SW480 (cell line): ENCODE measurements around the gene ZCRB1.
"Not testable (repeated sequence)": the region's sequence is repeated elsewhere in the genome, so short reads cannot be mapped to it uniquely, and the experiment has no call there.

Experiments
- DNase-seq: peaks from one replicate; pipeline ENCODE4 v3.0.0-alpha.2; 2016; ENCODE audit warnings: low spot score

ZCRB1 gene, protein sequence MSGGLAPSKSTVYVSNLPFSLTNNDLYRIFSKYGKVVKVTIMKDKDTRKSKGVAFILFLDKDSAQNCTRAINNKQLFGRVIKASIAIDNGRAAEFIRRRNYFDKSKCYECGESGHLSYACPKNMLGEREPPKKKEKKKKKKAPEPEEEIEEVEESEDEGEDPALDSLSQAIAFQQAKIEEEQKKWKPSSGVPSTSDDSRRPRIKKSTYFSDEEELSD

DNA sequence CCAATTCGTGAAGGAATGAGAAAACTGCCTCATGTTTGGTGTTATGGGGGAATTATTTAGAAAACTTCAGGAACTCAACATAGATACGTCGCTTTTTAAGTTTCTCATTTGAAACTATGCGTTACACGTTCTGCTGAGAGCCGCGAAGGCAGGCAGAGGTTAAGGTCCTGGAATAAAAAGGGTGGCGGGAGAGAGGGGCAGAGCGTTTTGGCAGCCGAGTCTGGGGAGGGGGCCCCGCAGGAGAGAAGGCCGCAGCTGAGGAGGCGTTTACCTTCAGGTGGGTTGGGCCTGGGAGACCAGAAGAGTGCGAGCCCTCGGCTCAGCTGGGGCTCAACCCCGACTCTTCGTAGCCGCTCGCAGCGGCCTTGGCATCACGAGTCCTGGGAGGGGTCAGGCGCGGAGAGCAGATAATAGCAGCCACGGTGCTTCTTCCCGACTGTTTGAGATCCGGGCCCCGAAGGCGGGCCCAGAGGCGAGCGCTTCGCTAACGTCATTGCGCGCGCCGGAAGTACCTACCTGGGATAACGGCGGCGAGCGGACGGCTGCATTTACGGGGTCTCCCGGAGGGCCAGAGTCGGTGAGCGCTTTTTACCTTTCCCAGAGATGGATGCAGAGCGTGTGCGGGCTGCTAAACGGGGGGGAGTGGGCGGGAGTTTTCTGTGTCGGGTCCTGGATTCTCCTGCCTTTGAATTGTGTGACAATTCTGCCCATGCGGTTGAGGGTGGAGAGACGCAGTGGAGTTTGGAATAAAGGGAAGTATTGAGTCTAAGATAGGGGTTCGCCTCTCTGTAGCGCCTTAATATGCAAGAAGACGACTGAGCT, at the start of gene ZCRB1, which contains the start of gene PPHLN1:
Gene ZCRB1 (minus strand): TSS at position 442 of the 822 bp plus-strand sequence. CDS start 1,992 bp downstream, outside the sequence.
Gene PPHLN1 (plus strand): TSS at position 515 of the 822 bp plus-strand sequence. CDS start 9,736 bp downstream, outside the sequence.
- peak; percentile 84 for DNase-seq

DNA sequence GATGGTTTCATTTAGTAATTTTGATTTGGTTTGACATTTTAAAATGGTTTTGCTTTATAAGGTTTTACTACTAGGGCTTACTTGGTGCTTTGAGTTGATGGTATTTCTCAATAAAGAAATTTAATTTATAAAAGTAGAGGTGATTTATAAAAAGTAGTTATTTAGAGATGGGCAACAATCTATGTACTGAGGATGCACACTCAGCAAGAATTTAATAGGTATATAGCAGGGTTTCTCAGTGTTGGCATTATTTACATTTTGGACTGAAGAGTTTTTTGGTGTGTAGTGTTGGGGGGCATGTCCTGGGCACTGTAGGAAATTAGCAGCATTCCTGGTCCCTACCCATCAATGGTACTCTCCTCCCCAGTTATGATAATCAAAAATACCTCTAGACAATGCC, 47.8 kb upstream of the ZCRB1 start:
- no peak for DNase-seq

DNA sequence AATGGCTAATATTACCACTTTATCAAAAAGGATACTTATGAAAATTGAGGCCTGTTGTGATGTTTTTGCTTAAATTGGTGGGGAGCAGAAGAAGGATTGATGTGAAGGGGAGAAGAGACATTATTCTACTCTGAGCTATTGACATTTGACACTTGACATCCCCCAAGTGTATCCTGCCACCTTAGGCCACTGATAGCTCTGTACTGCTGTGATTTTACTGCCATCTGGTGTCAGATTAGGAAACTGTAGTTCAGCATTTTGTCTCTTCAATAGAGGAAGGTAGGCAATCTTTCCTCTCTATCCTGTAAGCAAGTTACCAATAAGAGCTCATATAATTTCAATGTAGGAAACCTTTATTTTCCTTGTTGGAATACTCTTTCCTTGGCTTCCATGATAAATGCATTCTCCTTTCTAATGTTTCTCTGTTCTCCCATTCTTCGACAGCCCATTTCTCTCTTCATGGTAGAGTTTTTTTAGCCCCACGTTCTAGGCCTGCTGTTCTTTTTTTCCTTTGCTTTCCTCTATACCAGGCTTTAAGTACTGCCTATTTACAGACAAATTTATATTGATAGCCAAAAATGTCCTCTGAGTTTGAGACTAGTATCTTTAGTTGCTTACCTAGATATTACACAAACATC, 46.4 kb upstream of the ZCRB1 start:
- DNase-seq = peak; percentile 57

DNA sequence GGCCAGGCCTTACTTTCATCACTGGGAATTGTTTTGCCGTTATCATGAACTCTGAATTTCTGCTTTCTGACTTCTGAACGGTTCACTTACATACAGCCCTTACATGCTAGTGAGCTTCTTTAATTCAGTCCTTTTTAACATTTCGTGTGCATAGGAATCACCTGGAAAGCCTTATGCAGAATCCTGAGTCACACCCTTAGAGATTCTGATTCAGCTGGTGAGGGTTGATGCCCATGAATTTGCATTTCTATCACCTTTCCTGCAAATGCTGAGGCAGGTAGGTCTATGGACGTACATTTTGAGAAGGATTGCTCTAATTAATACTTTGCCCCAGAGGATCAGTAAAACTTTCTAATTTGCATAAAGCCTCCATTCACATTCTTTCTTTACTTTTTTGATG, 44.1 kb upstream of the ZCRB1 start:
- DNase-seq = no peak

DNA sequence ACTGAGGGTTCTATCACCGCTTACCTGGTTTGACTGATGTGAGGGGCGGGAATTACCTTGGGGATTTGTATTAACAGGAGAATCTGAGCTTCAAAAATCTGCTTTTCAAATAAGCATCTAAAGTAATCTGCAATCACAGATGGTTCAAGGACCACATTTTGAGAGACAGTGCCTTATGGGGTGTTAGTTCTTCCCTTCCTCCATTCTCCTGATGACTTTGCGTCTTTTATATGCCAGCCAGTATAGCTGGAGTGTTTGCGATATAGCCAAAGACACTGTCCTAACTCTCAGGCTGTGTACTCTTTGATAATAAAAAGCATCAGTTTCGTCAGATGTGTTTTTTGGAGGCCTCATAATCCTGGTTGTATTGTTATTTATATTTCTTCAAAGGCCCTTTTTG, 39.6 kb upstream of the ZCRB1 start:
- no peak for DNase-seq

DNA sequence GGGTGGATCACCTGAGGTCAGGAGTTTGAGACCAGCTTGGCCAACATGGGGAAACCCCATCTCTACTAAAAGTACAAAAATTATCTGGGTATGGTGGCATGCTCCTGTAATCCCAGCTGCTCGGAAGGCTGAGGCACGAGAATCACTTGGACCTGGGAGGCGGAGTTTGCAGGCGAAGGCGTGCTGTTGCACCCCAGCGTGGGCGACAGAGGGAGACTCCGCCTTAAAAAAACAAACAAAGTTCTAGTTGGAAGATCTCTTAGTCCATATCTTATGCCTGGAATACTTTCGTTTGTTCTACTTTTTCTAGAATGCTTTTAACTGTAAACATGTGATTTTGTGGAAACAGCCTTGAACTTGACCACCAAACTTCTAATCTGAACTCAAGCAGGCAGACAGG, 38.8 kb upstream of the ZCRB1 start:
- DNase-seq = no peak

DNA sequence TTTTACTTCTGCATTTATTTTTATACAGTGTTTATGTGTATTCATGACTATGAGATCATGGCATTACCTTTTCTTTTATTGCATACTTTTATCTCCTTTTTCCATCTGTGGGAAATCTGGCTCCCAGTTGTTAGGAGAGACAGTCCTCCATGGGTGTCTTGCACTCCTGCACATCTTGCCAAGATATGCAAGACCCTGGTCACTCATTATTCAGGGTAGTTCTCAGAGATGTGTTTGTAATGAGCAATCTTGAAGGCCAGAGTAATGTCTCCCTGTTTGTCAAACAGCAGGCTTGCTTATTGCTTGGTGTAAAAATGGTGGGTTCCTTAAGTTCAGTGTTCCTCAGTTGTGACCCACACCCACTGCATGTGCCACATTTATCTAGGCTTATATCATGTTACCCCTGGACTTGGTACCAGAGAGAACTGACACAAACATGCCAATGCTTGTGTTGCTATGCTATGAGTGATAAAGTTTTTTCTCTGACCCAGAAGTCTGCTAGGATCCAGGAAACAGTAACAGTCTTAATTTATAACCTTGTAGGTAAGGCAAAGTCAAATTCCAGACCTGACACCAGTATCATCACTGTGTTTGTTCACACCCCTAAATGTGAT, 36.9 kb upstream of the ZCRB1 start:
- no peak for DNase-seq

DNA sequence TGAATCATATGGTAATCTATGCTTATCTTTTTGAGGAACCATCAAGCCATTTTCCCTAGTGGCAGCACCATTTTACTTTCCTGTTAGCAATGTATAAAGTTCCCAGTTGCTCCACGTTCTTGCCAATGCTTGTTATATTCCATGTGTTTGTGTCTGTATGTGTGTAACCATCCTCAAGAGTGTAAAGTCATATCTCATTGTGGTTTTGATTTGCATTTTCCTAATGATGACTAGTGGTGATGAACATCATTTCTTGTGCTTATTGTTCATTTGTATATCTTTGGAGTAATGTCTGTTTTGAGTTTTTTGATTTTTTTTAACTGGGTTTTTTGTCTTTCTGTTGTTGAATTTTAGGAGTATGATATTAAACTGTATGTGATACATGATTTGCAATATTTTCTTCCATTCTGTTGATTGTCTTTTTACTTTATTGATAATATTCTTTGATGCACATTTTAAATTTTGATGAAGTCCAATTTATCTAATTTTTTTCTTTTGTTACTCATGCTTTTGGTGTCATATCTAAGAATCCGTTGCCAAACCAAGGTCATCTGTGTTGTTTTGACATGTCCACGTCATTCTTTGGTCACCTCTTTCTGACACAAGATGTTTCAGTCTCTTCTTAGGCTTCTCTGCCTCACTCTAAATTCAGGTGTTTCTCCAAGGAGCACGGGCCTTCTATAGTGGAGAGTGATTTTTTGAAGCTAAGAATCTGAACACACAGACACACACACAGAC, 36.2 kb upstream of the ZCRB1 start:
- DNase-seq = no peak

DNA sequence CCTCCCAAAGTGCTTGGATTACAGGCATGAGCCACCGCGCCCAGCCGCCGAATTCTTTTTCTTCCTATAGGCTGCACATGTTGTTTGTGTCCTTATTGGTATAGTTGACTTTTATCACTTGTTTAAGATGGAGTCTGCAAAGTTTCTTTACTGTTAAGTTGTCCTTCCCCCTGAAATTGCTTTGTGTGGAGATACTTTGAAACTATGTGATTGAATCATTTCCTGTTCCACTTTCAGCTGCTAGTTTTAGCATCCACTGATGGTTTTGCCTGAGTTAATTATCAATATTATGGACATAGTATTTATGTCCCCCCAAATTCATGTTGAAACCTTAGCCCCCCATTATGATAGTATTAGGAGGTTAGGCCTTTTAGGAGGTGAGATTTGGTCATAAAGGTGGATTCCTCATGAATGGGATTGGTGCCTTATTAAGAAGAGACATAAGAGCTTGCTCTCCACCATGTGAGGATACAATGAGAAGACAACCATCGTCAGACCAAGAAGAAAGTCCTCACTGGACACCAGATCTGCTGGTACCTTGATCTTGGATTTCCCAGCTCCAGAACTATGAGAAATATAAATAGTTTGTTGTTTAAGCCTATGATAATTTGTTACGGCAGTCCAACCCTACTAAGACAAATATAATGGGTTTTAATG, 35.0 kb upstream of the ZCRB1 start:
- no peak for DNase-seq

DNA sequence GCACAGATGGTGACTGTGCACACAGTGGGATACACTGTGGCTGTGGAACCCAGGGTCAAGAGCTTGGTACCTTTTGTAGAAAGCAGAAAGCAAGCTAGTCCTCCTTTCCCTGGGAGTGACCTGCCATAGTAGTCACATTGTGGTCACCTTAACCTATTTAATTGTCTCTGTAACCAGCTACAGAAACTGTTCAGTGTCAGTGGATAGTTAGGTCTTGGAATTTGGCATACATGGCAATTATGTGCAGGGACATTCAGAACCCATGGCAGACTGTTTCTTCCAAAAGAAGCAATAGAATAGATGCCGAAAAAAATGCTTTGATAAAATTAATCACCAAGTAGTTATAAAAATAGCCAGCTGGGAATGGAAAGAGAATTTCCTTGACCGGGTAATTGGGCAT, 30.4 kb upstream of the ZCRB1 start:
- DNase-seq = no peak

DNA sequence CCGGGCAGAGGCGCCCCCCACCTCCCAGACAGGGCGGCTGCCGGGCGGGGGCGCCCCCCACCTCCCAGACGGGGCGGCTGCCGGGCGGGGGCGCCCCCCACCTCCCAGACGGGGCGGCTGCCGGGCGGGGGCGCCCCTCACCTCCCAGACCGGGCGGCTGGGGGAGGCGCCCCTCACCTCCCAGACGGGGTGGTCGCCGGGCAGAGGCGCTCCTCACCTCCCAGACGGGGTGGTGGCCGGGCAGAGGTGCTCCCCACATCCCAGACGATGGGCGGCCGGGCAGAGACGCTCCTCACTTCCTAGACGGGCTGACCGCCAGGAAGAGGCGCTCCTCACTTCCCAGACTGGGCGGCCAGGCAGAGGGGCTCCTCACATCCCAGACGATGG, 24.1 kb upstream of the ZCRB1 start:
- not testable (repeated sequence) for DNase-seq

DNA sequence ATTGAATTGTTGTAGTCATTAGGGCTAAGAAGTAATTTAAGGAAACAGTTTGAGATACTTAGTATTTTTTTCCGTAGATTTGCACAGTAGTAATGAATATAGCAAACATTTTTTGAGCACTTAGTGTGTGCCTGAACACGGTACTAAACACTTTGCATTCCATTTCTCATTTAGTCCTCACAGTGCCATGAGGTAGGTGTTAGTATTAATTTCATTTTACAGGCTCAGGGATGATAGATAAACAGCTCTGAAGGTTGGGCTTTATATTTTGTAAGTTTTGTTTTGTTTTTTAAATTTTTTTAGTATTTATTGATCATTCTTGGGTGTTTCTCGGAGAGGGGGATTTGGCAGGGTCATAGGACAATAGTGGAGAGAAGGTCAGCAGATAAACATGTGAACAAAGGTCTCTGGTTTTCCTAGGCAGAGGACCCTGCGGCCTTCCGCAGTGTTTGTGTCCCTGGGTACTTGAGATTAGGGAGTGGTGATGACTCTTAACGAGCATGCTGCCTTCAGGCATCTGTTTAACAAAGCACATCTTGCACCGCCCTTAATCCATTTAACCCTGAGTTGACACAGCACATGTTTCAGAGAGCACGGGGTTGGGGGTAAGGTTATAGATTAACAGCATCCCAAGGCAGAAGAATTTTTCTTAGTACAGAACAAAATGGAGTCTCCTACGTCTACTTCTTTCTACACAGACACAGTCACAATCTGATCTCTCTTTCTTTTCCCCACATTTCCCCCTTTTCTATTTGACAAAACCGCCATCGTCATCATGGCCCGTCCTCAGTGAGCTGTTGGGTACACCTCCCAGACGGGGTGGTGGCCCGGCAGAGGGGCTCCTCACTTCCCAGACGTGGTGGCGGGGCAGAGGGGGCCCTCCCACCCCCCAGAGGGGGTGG, 23.5 kb upstream of the ZCRB1 start:
- not testable (repeated sequence) for DNase-seq

DNA sequence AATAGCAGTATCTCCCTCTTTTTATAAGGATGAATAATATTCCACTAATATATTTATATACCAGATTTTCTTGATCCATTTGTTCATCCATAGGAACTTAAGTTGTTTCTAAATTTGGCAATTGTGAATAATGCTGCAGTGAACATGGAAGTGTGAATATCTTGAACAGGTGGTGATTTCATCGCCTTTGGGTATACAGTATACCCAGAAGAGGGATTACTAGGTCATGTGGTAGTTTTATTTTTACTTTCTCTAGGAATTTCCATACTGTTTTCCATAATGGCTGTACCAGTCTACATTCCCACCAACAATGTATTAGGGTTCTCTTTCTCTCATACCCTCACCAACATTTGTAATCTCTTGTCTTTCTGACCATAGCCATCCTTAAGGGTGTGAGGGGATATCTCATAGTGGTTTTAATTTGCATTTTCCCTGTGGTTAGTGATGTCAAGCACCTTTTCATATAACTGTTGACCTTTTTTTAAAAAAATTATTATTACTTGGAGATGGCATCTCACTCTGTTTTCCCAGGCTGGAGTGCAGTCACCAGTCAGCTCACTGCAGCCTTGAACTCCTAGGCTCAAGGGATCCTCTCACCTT, 20.6 kb upstream of the ZCRB1 start:
- DNase-seq = no peak

DNA sequence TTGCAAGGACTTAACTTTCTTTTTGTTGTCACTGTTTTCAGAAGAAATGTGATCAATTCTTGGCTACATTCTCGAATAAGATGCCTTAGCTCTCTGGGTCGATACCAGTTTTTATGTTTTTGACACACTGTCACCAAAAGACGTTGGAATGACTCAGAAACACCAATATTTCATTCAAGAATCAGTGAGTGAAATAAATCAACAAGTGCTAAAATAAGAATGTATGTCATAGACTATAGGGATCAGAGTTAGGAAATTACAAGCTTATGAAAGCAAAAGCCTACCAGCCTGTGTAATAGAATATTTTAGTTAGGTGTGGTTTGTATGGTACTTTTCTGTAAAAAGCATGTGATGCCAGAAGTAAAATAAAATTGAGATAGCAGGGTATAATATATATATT, 17.8 kb upstream of the ZCRB1 start:
- DNase-seq = no peak

DNA sequence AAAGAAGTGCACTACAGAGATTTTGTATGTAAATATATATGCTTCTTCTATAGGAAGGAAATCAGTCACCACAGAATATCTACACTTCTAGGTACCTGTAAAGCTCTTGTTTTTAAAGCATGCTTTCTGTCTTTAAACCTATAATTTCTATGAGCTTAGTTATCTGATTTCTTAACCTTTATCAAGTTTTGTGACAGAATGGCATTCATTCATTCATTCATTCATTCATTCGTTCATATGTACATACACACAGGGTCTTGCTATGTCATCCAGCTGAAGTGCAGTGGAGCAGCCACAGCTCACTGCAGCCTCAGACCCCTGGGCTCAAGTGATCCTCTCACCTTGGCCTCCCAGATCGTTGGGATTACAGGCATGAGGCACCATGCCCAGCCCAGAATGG, 16.1 kb upstream of the ZCRB1 start:
- no peak for DNase-seq

DNA sequence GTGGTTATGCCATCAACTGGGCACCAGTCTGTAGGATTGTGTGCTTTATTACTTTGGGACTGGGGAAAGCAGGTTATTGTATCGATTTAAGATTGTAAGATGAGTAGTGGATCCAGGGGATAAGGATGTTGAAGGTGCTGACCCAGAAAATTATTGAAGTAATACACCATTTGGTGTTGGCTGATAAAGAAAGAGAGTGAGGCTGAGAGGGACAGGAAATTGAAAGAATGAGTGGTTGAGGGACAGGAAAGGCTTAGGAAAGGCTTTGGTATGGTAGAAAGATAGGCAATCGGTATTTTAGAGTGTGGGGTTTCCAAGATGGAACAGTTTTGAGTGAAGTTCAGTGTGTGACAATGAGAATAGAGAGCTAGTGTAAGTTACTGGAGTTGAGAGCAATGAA, 12.4 kb upstream of the ZCRB1 start:
- no peak for DNase-seq

DNA sequence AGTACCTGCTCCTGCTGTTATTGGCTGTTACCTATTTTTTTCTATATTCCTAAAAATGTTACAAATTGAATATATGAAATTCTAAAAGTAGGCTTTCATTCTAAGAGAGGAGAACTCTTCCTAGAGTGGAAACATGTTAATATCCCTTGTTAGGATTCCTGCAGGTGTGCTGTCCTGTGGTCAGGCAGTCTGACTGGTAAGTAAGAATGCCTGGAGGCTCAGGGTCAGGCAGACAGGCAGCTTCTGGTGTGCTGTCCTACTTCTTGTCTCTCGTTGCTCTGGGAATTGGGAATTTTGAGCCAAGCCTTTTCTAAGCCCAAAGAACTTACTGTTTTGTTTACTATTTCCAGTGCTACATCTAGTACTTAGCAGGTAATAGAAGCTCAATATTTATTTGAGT, 10.4 kb upstream of the ZCRB1 start:
- no peak for DNase-seq

DNA sequence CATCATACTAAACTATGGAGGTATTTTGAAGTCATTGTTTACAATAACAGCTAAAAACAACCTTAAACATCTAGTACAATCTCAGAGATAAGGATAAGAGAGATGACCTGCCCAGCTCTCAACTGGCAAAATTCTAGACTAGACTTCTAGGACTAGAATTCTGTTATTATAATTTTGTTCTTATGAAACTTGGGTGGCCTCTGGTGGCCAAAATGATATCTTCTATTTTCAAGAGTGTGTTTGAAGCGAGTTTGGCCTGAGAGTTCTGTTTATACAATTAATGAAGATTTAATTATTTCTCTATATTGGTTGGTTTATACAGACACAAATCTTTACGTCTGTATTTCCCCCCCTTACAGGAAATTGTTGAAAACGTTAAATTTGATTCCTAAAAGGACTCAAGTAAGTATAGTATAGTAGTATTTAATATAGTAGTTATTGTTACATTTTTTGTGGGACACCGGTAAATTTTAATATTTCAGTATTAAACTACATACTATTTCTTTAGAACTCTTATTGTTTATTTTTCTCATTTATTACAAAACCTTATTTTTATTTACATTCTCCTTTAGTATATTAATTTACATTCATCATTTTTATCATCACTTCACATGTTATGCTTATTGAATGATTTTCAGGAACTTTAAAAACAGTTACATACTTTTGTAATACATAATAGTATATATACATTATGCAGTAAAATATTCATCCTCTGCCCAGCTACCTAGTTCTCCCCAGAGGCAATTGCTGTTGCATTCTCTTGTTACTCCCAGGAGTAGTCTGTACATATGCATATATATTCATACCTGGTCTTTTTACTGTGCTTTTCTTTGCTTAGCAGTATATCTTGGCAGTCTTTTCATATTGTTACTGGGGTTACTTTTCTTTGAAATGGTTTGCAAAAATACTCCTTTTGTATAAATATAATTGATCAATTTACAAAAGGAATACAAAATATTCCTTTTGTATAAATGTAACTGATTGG, 6.7 kb upstream of the ZCRB1 start:
- DNase-seq = peak; percentile 41

DNA sequence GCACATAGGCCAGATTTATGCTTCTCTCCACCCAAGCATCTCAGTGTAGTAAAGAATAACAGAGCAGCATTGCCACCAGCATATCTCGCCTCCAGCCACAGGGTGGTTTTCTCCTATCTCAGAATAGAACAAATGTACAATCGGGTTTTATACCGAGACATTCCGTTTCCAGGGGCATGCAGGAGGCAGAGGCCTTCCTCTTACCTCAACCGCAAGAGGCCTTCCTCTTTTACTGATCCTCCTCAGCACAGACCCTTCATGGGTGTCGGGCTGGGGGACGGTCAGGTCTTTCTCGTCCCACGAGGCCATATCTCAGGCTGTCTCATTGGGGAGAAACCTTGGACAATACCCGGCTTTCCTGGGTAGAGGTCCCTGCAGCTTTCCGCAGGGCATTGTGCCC, 4.2 kb upstream of the ZCRB1 start:
- not testable (repeated sequence) for DNase-seq
